C4-2B (cell line): ENCODE results near the gene USP15.

ENCODE experiments used
- H3K27ac ChIP-seq: fragments of 450-650 bp; 2 replicates; pipeline ENCODE4 v1.5.1; 2017
- CTCF ChIP-seq: fragments of 450-650 bp; conservative IDR thresholded peaks from 2 replicates; pipeline ENCODE4 v1.5.1; 2017; ENCODE audit warnings: mild to moderate bottlenecking
- ZFX ChIP-seq: fragments of 450-650 bp; IDR thresholded peaks from 2 replicates; pipeline ENCODE4 v1.6.1; 2017

USP15 gene

DNA sequence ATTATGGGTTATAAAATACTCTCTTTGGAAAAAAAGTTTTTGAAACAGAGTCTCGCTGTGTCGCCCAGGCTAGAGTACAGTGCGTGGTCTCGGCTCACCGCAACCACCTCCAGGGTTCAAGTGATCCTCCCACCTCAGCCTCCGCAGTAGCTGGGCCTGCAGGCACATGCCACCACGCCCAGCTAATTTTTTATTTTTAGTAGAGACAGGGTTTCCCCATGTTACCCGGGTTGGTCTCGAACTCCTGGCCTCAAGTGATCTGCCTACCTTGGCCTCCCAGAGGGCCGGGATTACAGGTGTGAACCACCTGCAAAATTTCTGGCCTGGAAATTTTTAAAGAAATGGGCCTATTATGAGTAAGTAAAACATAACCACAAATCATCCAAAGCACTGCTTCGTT, 3.8 kb downstream of the USP15 start:
- H3K27ac ChIP-seq, result no peak overlapping the region
- no peak for TF ChIP-seq CTCF
- TF ChIP-seq ZFX, result no peak

- TF ChIP-seq ZFX, result no peak
- no peak for TF ChIP-seq CTCF
- H3K27ac ChIP-seq, result no peak overlapping the region
Observed at GRCh38 chr12:62264706-62265105, 4.5 kb downstream of the USP15 start.

DNA sequence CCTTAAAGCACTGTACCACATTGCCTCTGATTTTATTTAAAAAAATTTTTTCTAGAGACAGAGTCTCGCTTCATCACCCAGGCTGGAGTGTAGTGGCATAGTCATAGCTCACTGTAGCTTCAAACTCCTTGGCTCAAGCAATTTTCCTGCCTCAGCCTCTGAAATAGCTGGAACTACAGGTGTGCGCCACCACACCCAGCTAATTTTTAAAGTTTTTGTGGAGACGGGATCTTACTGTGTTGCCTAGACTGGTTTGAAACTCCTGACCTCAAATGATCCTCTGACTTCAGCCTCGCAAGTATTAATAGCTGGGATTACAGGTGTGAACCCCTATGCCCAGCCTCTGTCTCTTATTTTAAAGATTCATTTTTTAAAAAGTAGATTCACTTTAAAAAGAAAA, 5.3 kb downstream of the USP15 start:
- no peak overlapping the region for H3K27ac ChIP-seq
- TF ChIP-seq CTCF (no peak), ZFX (no peak)

- no peak overlapping the region for H3K27ac ChIP-seq
- TF ChIP-seq CTCF (no peak), ZFX (no peak)
Observed at GRCh38 chr12:62267026-62267425, 6.8 kb downstream of the USP15 start.

GRCh38 chr12:62267480-62267879, 7.3 kb downstream of the USP15 start:
- TF ChIP-seq ZFX (no peak), CTCF (no peak)
- H3K27ac ChIP-seq, result no peak overlapping the region

- TF ChIP-seq CTCF, result no peak
- TF ChIP-seq ZFX, result no peak
- H3K27ac ChIP-seq, result no peak overlapping the region
Observed at GRCh38 chr12:62268956-62269355, 8.8 kb downstream of the USP15 start.

- no peak overlapping the region for H3K27ac ChIP-seq
Observed at GRCh38 chr12:62269464-62270228, 9.4 kb downstream of the USP15 start.

More at GRCh38 chr12:62269464-62270228, 9.4 kb downstream of the USP15 start:
- TF ChIP-seq CTCF, result no peak
- no peak for TF ChIP-seq ZFX
